NAMALWA (cell line): Measurements from ENCODE around the gene LIMA1.

Source experiments
- DNase-seq: peaks from one replicate; pipeline ENCODE4 v3.0.0-alpha.2; 2015; ENCODE audit warnings: low spot score

The LIMA1 gene

GRCh38 chr12:50129290-50129689, 154.0 kb downstream of the LIMA1 start:
- DNase-seq, result no peak

DNA sequence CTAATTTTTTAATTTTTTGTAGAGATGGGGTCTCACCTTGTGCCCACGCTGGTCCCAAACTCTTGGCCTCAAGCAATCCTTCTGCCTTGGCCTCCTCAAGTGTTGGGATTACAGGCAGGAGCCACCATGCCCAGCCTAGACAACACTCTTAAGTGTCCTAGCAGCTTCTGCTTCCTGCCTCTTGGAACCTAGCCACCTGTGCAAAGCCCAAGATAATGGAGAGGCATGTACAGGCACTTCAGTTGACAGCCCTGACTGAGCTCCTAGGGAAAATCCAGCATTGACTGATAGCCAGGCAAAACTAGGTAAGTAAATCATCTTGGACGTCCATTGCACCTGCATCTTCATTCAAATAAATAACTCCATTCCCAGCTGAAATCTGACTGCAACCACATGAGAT, 155.8 kb downstream of the LIMA1 start:
- no peak for DNase-seq
